SK-N-SH (cell line): ENCODE results near the gene CYSTM1. TPM values are rescaled to one million over a fixed set of nuclear protein-coding genes. Genes with fewer than 3 reads are reported as not detected.

Experiments used
- CTCF ChIA-PET: fragments of 300-600, 350-600 bp; formaldehyde crosslinking; extraction: SDS; loops from one replicate; lab custom pipeline; 2021; lab: Yijun Ruan, JAX
- POLR2A ChIA-PET: fragments of 350-600 bp; sonication (Branson Sonifier 250); formaldehyde crosslinking; extraction: SDS; loops from one replicate; lab custom pipeline; 2020; ENCODE audit warnings: antibody characterized with exemption, inconsistent platforms; lab: Yijun Ruan, JAX
- DNase-seq: peaks from one replicate; pipeline ENCODE4 v3.0.0; 2012
- H2AFZ ChIP-seq: fragments of 200-600 bp; sonication (generic); 2 replicates; pipeline ENCODE4 v1.8.1; 2016; ENCODE audit warnings: antibody characterized with exemption, mild to moderate bottlenecking, low read depth
- H3F3A ChIP-seq: fragments of 200-600 bp; sonication (generic); replicated peaks from 2 replicates; pipeline ENCODE3; 2016; ENCODE audit warnings: antibody characterized with exemption, mild to moderate bottlenecking; ENCODE audit not compliant: insufficient read depth
- H3K27ac ChIP-seq, 2 experiments: fragments of 200-500 bp in 1 of 2; fragments of 200-600 bp in 1 of 2; sonication (Bioruptor generic) in 1 of 2; sonication (generic), shearing (Covaris generic) in 1 of 2; 2 replicates each; pipeline versions ENCODE4 v1.5.1 to v1.6.1; 2014 to 2016; ENCODE audit warnings: low read depth in 2 of 2, inconsistent platforms in 1 of 2, low read length in 1 of 2, mild to moderate bottlenecking in 1 of 2, mixed read lengths in 1 of 2
- H3K27me3 ChIP-seq: fragments of 200-600 bp; sonication (generic), shearing (Covaris generic); 2 replicates; pipeline ENCODE4 v1.6.1; 2016; ENCODE audit warnings: mixed run types; ENCODE audit not compliant: insufficient read depth
- H3K36me3 ChIP-seq, 2 experiments: fragments of 200-500 bp in 1 of 2; fragments of 200-600 bp in 1 of 2; sonication (Bioruptor generic) in 1 of 2; sonication (generic) in 1 of 2; replicated peaks in 1 of 2; 2 replicates each; pipeline versions ENCODE3 to v1.5.1; 2014 to 2016; ENCODE audit warnings: low read length in 1 of 2, mild to moderate bottlenecking in 1 of 2; ENCODE audit not compliant: insufficient read depth in 2 of 2, control insufficient read depth in 1 of 2
- H3K4me1 ChIP-seq, 2 experiments: fragments of 200-500 bp in 1 of 2; fragments of 200-600 bp in 1 of 2; sonication (Bioruptor generic) in 1 of 2; sonication (generic), shearing (Covaris generic) in 1 of 2; 2 replicates each; pipeline versions ENCODE4 v1.5.1 to v1.6.1; 2014 to 2016; ENCODE audit warnings: low read depth in 1 of 2, low read length in 1 of 2, mixed run types in 1 of 2; ENCODE audit not compliant: insufficient read depth in 2 of 2, control insufficient read depth in 1 of 2
- H3K4me2 ChIP-seq: fragments of 200-600 bp; sonication (generic), shearing (Covaris generic); 2 replicates; pipeline ENCODE4 v1.6.1; 2017; ENCODE audit warnings: mixed run types
- H3K4me3 ChIP-seq, 2 experiments: fragments of 200-500 bp in 1 of 2; fragments of 200-600 bp in 1 of 2; sonication (Bioruptor generic) in 1 of 2; sonication (generic), shearing (Covaris generic) in 1 of 2; 2 replicates each; pipeline versions ENCODE4 v1.5.1 to v1.8.1; 2014 to 2016; ENCODE audit warnings: low read depth in 2 of 2, inconsistent platforms in 1 of 2, low read length in 1 of 2, mild to moderate bottlenecking in 1 of 2, mixed read lengths in 1 of 2, moderate library complexity in 1 of 2
- H3K79me2 ChIP-seq: fragments of 200-600 bp; sonication (generic); 2 replicates; pipeline ENCODE4 v1.8.1; 2017; ENCODE audit warnings: mild to moderate bottlenecking; ENCODE audit not compliant: insufficient read depth
- H3K9ac ChIP-seq: fragments of 200-600 bp; sonication (generic); 2 replicates; pipeline ENCODE4 v1.6.1; 2017; ENCODE audit warnings: mixed run types
- H3K9me2 ChIP-seq: fragments of 200-600 bp; sonication (generic); 2 replicates; pipeline ENCODE4 v1.6.1; 2017; ENCODE audit warnings: mixed run types
- H3K9me3 ChIP-seq: fragments of 200-600 bp; sonication (generic); 2 replicates; pipeline ENCODE4 v1.6.1; 2017; ENCODE audit warnings: mixed run types, mild to moderate bottlenecking, moderate library complexity
- H4K20me1 ChIP-seq: fragments of 200-600 bp; sonication (generic); 2 replicates; pipeline ENCODE4 v1.6.1; 2017; ENCODE audit warnings: mild to moderate bottlenecking, mixed run types; ENCODE audit not compliant: insufficient read depth
- CHD2 ChIP-seq: fragments of 150-350 bp; IDR thresholded peaks from 2 replicates; pipeline ENCODE4 v1.6.1; 2018; ENCODE audit warnings: low read length; ENCODE audit not compliant: partially characterized antibody
- EP300 ChIP-seq, 2 experiments: IDR thresholded peaks; 2 replicates each; pipeline versions ENCODE4 v1.4.0 to v1.6.1; 2012; ENCODE audit warnings: borderline replicate concordance in 1 of 2, low read depth in 1 of 2, low read length in 1 of 2
- FOXJ3 ChIP-seq: sonication (generic); formaldehyde crosslinking; IDR thresholded peaks from 2 replicates; pipeline ENCODE4 v1.5.1; 2020; ENCODE audit warnings: mild to moderate bottlenecking, missing genetic modification reagents
- FOXM1 ChIP-seq: IDR thresholded peaks from 2 replicates; pipeline ENCODE4 v1.4.0; 2012; ENCODE audit warnings: low read depth, mild to moderate bottlenecking
- GABPA ChIP-seq: IDR thresholded peaks from 2 replicates; pipeline ENCODE4 v1.4.0; 2012; ENCODE audit warnings: low read depth, mild to moderate bottlenecking
- GATA2 ChIP-seq: sonication (generic); formaldehyde crosslinking; IDR thresholded peaks from 2 replicates; pipeline ENCODE4 v1.5.0; 2020; ENCODE audit warnings: mild to moderate bottlenecking, missing genetic modification reagents
- JUND ChIP-seq: IDR thresholded peaks from 2 replicates; pipeline ENCODE4 v1.4.0; 2012
- MXI1 ChIP-seq: IDR thresholded peaks from 2 replicates; pipeline ENCODE4 v1.6.1; 2012; ENCODE audit warnings: mild to moderate bottlenecking, low read depth, low read length, improper control_type of control experiment
- NFIC ChIP-seq: IDR thresholded peaks from 2 replicates; pipeline ENCODE4 v1.4.0; 2012; ENCODE audit warnings: borderline replicate concordance
- RAD21 ChIP-seq: IDR thresholded peaks from 2 replicates; pipeline ENCODE4 v1.6.1; 2012; ENCODE audit warnings: mild to moderate bottlenecking, low read length
- RXRA ChIP-seq: IDR thresholded peaks from 2 replicates; pipeline ENCODE4 v1.4.0; 2012; ENCODE audit warnings: low read depth, mild to moderate bottlenecking, borderline replicate concordance
- WGBS: methylation state at CpG from one replicate; pipeline ENCODE4 v1.1.6; 2017; ENCODE audit warnings: low lambda C conversion rate; 5-methylcytosine and 5-hydroxymethylcytosine counted together
- polyA plus RNA-seq, 3 experiments: library from polyadenylated mRNA; depleted of rRNA; stranded (reverse); fragments of >200 nt; gene quantifications; 2 replicates each; pipeline ENCODE4 v1.2.3, GENCODE V29; 2012
- TF ChIP-seq, protein P1 (sequence below): IDR thresholded peaks from 2 replicates; pipeline ENCODE4 v1.4.0; 2012; ENCODE audit warnings: low read depth, borderline replicate concordance
- TF ChIP-seq, protein P2 (sequence below): IDR thresholded peaks from 2 replicates; pipeline ENCODE4 v1.4.0; 2012; ENCODE audit warnings: low read depth
- TF ChIP-seq, protein P3 (sequence below): fragments of 200-600 bp; sonication (generic); IDR thresholded peaks from 2 replicates; pipeline ENCODE4 v1.6.1; 2017; ENCODE audit warnings: antibody characterized with exemption, mild to moderate bottlenecking, moderate library complexity
- TF ChIP-seq, protein P4 (sequence below): IDR thresholded peaks from 2 replicates; pipeline ENCODE4; 2012

CYSTM1 gene
- polyA plus RNA-seq, 1 of the 3 experiments (the other 2 are of a cell fraction), result 27.1 TPM

DNA sequence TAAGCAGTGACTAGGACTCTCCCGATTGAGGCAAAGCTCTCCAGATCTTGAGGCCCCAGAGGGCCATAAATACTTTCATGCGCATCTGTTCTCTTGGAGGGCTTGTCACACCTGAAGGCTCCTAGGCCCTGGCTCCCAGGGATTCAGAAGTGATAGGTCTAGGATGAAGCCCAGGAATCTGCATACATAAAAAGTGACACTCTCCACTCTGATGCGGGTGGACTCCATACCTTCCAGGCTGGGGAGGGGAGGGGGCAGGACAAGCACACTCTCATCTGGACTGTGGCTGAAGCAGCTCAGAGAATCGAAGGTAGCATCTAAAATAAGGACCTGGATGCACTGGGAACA lies 9.1 kb upstream of the CYSTM1 start:
- H3K4me3 ChIP-seq, result no peak overlapping the region
- peaks cover 4 to 5% of the 10 kb centered on the region in 2 experiments; a peak in 3 of 4 replicates for H3K4me1 ChIP-seq
- no peak overlapping the region for H3K27ac ChIP-seq
- ChIA-PET POLR2A (no interaction called here), CTCF (interaction anchor here (0.6 to 1.6 kb wide), 3 partner anchors 9 to 555 kb away, joined by 3 to 7 read pairs (median 3); partner anchors contain the start of gene CYSTM1)
- H2AFZ ChIP-seq, result no peak overlapping the region
- no peak for DNase-seq
- 37% methylated on average over 3 of the region's 4 CpGs for WGBS
- H3K79me2 ChIP-seq, result no peaks in the 10 kb centered on the region
- no peaks in the 10 kb centered on the region for H3K9me3 ChIP-seq
- H3K36me3 ChIP-seq, result no peaks in the 10 kb centered on the region
- H3K9me2 ChIP-seq, result no peaks in the 10 kb centered on the region
- peaks cover 17% of the 10 kb centered on the region for H3F3A ChIP-seq
- TF ChIP-seq JUND, result no peak
- no peak for TF ChIP-seq RAD21
- TF ChIP-seq, protein P1, sequence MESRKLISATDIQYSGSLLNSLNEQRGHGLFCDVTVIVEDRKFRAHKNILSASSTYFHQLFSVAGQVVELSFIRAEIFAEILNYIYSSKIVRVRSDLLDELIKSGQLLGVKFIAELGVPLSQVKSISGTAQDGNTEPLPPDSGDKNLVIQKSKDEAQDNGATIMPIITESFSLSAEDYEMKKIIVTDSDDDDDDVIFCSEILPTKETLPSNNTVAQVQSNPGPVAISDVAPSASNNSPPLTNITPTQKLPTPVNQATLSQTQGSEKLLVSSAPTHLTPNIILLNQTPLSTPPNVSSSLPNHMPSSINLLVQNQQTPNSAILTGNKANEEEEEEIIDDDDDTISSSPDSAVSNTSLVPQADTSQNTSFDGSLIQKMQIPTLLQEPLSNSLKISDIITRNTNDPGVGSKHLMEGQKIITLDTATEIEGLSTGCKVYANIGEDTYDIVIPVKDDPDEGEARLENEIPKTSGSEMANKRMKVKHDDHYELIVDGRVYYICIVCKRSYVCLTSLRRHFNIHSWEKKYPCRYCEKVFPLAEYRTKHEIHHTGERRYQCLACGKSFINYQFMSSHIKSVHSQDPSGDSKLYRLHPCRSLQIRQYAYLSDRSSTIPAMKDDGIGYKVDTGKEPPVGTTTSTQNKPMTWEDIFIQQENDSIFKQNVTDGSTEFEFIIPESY, result no peak
- TF ChIP-seq, protein P2, sequence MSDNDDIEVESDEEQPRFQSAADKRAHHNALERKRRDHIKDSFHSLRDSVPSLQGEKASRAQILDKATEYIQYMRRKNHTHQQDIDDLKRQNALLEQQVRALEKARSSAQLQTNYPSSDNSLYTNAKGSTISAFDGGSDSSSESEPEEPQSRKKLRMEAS, result no peak
- TF ChIP-seq NFIC, result no peak
- no peak for TF ChIP-seq GATA2 (CRISPR knock-in tag)
- TF ChIP-seq RXRA, result no peak
- TF ChIP-seq EP300 (IDR thresholded peaks at IDR 0.05; ENCODE audit: borderline replicate concordance in 1 of 2, low read depth in 1 of 2, low read length in 1 of 2), result no peak
- H3K9ac ChIP-seq, result no peak overlapping the region
- H3K4me2 ChIP-seq, result no peak overlapping the region
- H3K27me3 ChIP-seq, result no peaks in the 10 kb centered on the region
- no peaks in the 10 kb centered on the region for H4K20me1 ChIP-seq

DNA sequence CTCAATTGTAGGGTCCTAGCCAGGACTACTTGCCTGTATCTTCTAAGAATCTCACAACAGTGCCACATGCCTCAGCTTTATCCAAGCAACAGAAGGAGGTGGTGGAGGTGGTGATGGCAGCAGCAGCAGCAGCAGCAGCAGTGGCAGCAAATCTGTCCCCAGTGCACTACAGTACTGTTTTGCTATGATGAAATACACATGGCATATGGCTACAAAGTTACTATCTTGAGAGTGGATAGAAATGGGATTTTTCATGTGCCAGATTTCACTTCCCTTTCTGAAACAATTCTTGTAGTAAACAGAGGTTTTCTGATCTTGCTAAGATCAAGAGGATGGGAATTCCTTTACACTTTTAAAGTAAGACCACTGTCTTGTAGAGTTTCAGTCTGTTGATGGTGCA lies 8.1 kb upstream of the CYSTM1 start:
- Histone ChIP-seq H3K9ac (no peak overlapping the region), H3K27me3 (no peaks in the 10 kb centered on the region), H3K9me3 (no peaks in the 10 kb centered on the region), H2AFZ (no peak overlapping the region), H3K4me3 (no peak overlapping the region), H3K9me2 (no peaks in the 10 kb centered on the region), H3K36me3 (no peaks in the 10 kb centered on the region), H3K4me1 (peaks cover 4 to 5% of the 10 kb centered on the region in 2 experiments; a peak in 3 of 4 replicates), H3F3A (peaks cover 17% of the 10 kb centered on the region), H3K79me2 (no peaks in the 10 kb centered on the region), H3K4me2 (no peak overlapping the region), H3K27ac (no peak overlapping the region), H4K20me1 (no peaks in the 10 kb centered on the region)
- POLR2A ChIA-PET, result no interaction called here
- CTCF ChIA-PET, result interaction anchor here (0.6 to 1.6 kb wide), 5 partner anchors 9 to 477 kb away, joined by 3 to 7 read pairs (median 3); partner anchors contain the start of gene HBEGF
- DNase-seq, result no peak
- no peak for TF ChIP-seq MXI1

DNA sequence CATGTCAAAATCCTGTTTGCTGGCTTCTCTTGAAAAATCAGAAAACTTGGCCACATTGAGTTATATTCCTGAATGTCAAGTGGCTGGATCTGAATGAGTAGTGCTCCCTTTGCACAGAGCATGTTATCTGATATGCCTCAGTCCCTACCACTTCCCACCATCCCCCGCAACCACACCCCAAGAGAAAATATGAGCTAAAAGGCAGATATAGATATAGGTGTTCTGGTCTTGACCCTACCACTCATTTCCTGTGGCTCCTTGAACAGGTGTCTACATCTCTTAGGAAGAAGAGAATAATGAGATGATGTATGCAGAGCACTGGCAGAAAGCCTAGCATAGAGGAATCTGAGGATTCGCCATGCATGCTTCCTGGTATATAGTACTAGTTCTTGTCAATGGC lies 6.6 kb upstream of the CYSTM1 start:
- no peak overlapping the region for H3K4me3 ChIP-seq
- H3K27ac ChIP-seq, result peak overlapping the region in 1 of 2 experiments; percentile 53; a peak in 2 of 4 replicates
- H3K27me3 ChIP-seq, result no peaks in the 10 kb centered on the region
- POLR2A ChIA-PET, result no interaction called here
- H3K36me3 ChIP-seq, result no peaks in the 10 kb centered on the region
- peaks cover 17% of the 10 kb centered on the region for H3F3A ChIP-seq
- H3K9ac ChIP-seq, result no peak overlapping the region
- CTCF ChIA-PET, result interaction anchor here (1.2 to 2.6 kb wide), 6 partner anchors 8 to 184 kb away, joined by 3 to 15 read pairs (median 7); no protein-coding TSS in a partner anchor
- H3K79me2 ChIP-seq, result no peaks in the 10 kb centered on the region
- H3K9me3 ChIP-seq, result no peaks in the 10 kb centered on the region
- peaks cover 4 to 5% of the 10 kb centered on the region in 2 experiments; a peak in 3 of 4 replicates for H3K4me1 ChIP-seq
- no peak for DNase-seq
- H4K20me1 ChIP-seq, result no peaks in the 10 kb centered on the region
- no peak overlapping the region for H2AFZ ChIP-seq
- H3K9me2 ChIP-seq, result no peaks in the 10 kb centered on the region
- 97% methylated on average over 2 of the region's 2 CpGs for WGBS
- no peak overlapping the region; the same call in 1 of the 2 replicates for H3K4me2 ChIP-seq
- TF ChIP-seq, protein P1, result no peak
- TF ChIP-seq, protein P2, result no peak
- TF ChIP-seq, protein P3, sequence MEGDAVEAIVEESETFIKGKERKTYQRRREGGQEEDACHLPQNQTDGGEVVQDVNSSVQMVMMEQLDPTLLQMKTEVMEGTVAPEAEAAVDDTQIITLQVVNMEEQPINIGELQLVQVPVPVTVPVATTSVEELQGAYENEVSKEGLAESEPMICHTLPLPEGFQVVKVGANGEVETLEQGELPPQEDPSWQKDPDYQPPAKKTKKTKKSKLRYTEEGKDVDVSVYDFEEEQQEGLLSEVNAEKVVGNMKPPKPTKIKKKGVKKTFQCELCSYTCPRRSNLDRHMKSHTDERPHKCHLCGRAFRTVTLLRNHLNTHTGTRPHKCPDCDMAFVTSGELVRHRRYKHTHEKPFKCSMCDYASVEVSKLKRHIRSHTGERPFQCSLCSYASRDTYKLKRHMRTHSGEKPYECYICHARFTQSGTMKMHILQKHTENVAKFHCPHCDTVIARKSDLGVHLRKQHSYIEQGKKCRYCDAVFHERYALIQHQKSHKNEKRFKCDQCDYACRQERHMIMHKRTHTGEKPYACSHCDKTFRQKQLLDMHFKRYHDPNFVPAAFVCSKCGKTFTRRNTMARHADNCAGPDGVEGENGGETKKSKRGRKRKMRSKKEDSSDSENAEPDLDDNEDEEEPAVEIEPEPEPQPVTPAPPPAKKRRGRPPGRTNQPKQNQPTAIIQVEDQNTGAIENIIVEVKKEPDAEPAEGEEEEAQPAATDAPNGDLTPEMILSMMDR, result no peak
- TF ChIP-seq FOXJ3 (CRISPR knock-in tag), result no peak
- no peak for TF ChIP-seq CHD2
- TF ChIP-seq, protein P4, sequence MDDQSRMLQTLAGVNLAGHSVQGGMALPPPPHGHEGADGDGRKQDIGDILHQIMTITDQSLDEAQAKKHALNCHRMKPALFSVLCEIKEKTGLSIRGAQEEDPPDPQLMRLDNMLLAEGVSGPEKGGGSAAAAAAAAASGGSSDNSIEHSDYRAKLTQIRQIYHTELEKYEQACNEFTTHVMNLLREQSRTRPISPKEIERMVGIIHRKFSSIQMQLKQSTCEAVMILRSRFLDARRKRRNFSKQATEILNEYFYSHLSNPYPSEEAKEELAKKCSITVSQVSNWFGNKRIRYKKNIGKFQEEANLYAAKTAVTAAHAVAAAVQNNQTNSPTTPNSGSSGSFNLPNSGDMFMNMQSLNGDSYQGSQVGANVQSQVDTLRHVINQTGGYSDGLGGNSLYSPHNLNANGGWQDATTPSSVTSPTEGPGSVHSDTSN, result no peak
- no peak for TF ChIP-seq FOXM1
- no peak for TF ChIP-seq GABPA
